ENCODE data around the gene AGXT2.

Gene AGXT2

GRCh38 chr5:34970552-34970951 lies 77.2 kb downstream of the AGXT2 start:
- Histone ChIP-seq H3K36me3 (replicated peaks; ENCODE audit: insufficient read depth, low read length) (no peaks in the 10 kb centered on the region), H2AFZ (ENCODE audit: low read length) (no peak overlapping the region), H3K4me1 (ENCODE audit: low read length) (no peaks in the 10 kb centered on the region), H3K4me3 (ENCODE audit: low read length) (no peak overlapping the region), H3K9me2 (replicated peaks; ENCODE audit: insufficient read depth, low read length) (no peaks in the 10 kb centered on the region), H3K27me3 (replicated peaks; ENCODE audit: insufficient read depth, low read length) (no peaks in the 10 kb centered on the region), H3K4me2 (ENCODE audit: low read depth, low read length) (no peak overlapping the region), H4K20me1 (ENCODE audit: insufficient read depth, low read length) (no peaks in the 10 kb centered on the region), H3K9me3 (replicated peaks; ENCODE audit: insufficient read depth, low read length) (no peaks in the 10 kb centered on the region), H3K27ac (ENCODE audit: low read length) (no peak overlapping the region), H3K79me2 (ENCODE audit: low read length) (no peaks in the 10 kb centered on the region), H3F3A (ENCODE audit: insufficient read depth, low read length) (no peaks in the 10 kb centered on the region), H3K9ac (ENCODE audit: low read length) (no peak overlapping the region)
- TF ChIP-seq EZH2 (optimal IDR thresholded peaks at IDR 0.05; ENCODE audit: low read depth, low read length) (no peak), EZH2phosphoT487 (IDR thresholded peaks at IDR 0.05; ENCODE audit: low read length) (no peak)
- TF ChIP-seq, protein P1, sequence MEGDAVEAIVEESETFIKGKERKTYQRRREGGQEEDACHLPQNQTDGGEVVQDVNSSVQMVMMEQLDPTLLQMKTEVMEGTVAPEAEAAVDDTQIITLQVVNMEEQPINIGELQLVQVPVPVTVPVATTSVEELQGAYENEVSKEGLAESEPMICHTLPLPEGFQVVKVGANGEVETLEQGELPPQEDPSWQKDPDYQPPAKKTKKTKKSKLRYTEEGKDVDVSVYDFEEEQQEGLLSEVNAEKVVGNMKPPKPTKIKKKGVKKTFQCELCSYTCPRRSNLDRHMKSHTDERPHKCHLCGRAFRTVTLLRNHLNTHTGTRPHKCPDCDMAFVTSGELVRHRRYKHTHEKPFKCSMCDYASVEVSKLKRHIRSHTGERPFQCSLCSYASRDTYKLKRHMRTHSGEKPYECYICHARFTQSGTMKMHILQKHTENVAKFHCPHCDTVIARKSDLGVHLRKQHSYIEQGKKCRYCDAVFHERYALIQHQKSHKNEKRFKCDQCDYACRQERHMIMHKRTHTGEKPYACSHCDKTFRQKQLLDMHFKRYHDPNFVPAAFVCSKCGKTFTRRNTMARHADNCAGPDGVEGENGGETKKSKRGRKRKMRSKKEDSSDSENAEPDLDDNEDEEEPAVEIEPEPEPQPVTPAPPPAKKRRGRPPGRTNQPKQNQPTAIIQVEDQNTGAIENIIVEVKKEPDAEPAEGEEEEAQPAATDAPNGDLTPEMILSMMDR (IDR thresholded peaks at IDR 0.05; ENCODE audit: low read length): no peak
- DNase-seq: no peak

- Histone ChIP-seq H3K36me3 (replicated peaks; ENCODE audit: insufficient read depth, low read length) (no peaks in the 10 kb centered on the region), H3K79me2 (ENCODE audit: low read length) (no peaks in the 10 kb centered on the region), H3K4me1 (ENCODE audit: low read length) (no peaks in the 10 kb centered on the region), H3K9me3 (replicated peaks; ENCODE audit: insufficient read depth, low read length) (no peaks in the 10 kb centered on the region), H3K27me3 (replicated peaks; ENCODE audit: insufficient read depth, low read length) (no peaks in the 10 kb centered on the region), H3K27ac (ENCODE audit: low read length) (no peak overlapping the region), H2AFZ (ENCODE audit: low read length) (no peak overlapping the region), H3K9me2 (replicated peaks; ENCODE audit: insufficient read depth, low read length) (no peaks in the 10 kb centered on the region), H4K20me1 (ENCODE audit: insufficient read depth, low read length) (no peaks in the 10 kb centered on the region), H3K9ac (ENCODE audit: low read length) (no peak overlapping the region), H3K4me3 (ENCODE audit: low read length) (no peak overlapping the region), H3K4me2 (ENCODE audit: low read depth, low read length) (no peak overlapping the region), H3F3A (ENCODE audit: insufficient read depth, low read length) (no peaks in the 10 kb centered on the region)
- no peak for DNase-seq
- TF ChIP-seq EZH2 (optimal IDR thresholded peaks at IDR 0.05; ENCODE audit: low read depth, low read length): no peak
- TF ChIP-seq EZH2phosphoT487 (IDR thresholded peaks at IDR 0.05; ENCODE audit: low read length): no peak
- TF ChIP-seq, protein P1 (IDR thresholded peaks at IDR 0.05; ENCODE audit: low read length): no peak
Observed at GRCh38 chr5:34968258-34968657, 79.5 kb downstream of the AGXT2 start.

GRCh38 chr5:34967540-34967939 lies 80.2 kb downstream of the AGXT2 start:
- no peaks in the 10 kb centered on the region for H3K9me3 ChIP-seq (replicated peaks; ENCODE audit: insufficient read depth, low read length)
- no peak for TF ChIP-seq EZH2 (optimal IDR thresholded peaks at IDR 0.05; ENCODE audit: low read depth, low read length)
- TF ChIP-seq, protein P1 (IDR thresholded peaks at IDR 0.05; ENCODE audit: low read length): no peak
- no peak for TF ChIP-seq EZH2phosphoT487 (IDR thresholded peaks at IDR 0.05; ENCODE audit: low read length)
- H3K9ac ChIP-seq (ENCODE audit: low read length): no peak overlapping the region
- no peaks in the 10 kb centered on the region for H3K9me2 ChIP-seq (replicated peaks; ENCODE audit: insufficient read depth, low read length)
- no peak overlapping the region for H3K4me2 ChIP-seq (ENCODE audit: low read depth, low read length)
- no peaks in the 10 kb centered on the region for H3F3A ChIP-seq (ENCODE audit: insufficient read depth, low read length)
- no peak overlapping the region for H3K4me3 ChIP-seq (ENCODE audit: low read length)
- H3K27ac ChIP-seq (ENCODE audit: low read length): no peak overlapping the region
- H3K79me2 ChIP-seq (ENCODE audit: low read length): no peaks in the 10 kb centered on the region
- H3K4me1 ChIP-seq (ENCODE audit: low read length): no peaks in the 10 kb centered on the region
- H3K27me3 ChIP-seq (replicated peaks; ENCODE audit: insufficient read depth, low read length): no peaks in the 10 kb centered on the region
- DNase-seq: no peak
- H4K20me1 ChIP-seq (ENCODE audit: insufficient read depth, low read length): no peaks in the 10 kb centered on the region
- no peaks in the 10 kb centered on the region for H3K36me3 ChIP-seq (replicated peaks; ENCODE audit: insufficient read depth, low read length)
- no peak overlapping the region for H2AFZ ChIP-seq (ENCODE audit: low read length)

All from MM.1S (cell line).